ENCODE data around the gene CHAT. TPM values are rescaled to one million over a fixed set of nuclear protein-coding genes. Genes with fewer than 3 reads are reported as not detected.

The CHAT gene
- total RNA-seq, 1 donor from 2014 or later, result not detected

DNA sequence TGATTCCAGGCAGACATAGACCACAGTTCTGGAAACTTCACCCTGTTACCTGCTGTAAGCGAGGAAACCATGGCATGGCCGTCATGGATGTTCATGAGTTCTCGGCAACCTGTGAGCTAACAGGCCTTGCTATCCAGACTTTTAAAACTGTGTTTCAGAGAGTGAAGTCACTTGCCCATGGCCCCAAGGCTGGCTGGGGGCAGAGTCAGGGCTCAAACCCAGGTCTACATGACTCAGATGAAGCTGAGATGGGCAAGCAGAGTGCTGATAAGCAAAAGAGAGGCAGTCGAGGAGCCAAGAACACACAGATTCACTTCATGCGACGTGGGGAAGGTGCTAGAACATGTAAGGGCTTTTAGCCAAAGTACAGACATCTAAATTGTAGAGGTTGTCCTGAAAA is 97.1 kb downstream of the CHAT start:
- TF ChIP-seq, protein P1, sequence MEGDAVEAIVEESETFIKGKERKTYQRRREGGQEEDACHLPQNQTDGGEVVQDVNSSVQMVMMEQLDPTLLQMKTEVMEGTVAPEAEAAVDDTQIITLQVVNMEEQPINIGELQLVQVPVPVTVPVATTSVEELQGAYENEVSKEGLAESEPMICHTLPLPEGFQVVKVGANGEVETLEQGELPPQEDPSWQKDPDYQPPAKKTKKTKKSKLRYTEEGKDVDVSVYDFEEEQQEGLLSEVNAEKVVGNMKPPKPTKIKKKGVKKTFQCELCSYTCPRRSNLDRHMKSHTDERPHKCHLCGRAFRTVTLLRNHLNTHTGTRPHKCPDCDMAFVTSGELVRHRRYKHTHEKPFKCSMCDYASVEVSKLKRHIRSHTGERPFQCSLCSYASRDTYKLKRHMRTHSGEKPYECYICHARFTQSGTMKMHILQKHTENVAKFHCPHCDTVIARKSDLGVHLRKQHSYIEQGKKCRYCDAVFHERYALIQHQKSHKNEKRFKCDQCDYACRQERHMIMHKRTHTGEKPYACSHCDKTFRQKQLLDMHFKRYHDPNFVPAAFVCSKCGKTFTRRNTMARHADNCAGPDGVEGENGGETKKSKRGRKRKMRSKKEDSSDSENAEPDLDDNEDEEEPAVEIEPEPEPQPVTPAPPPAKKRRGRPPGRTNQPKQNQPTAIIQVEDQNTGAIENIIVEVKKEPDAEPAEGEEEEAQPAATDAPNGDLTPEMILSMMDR (IDR thresholded peaks at IDR 0.05; ENCODE audit: borderline replicate concordance), result no peak
- no peak for DNase-seq
- Histone ChIP-seq H3K27ac (replicated peaks) (no peak overlapping the region), H3K4me1 (no peaks in the 10 kb centered on the region), H3K4me3 (no peak overlapping the region), H3K36me3 (no peaks in the 10 kb centered on the region), H3K27me3 (ENCODE audit: low read depth) (peaks cover 45% of the 10 kb centered on the region), H3K9me3 (replicated peaks) (peaks cover 7% of the 10 kb centered on the region)
- intact Hi-C loops (cut with micrococcal nuclease), result no loop called here

GRCh38 chr10:49711481-49711880 is 97.6 kb downstream of the CHAT start:
- peaks cover 5% of the 10 kb centered on the region for H3K9me3 ChIP-seq (replicated peaks)
- intact Hi-C loops (cut with micrococcal nuclease), result no loop called here
- H3K4me3 ChIP-seq, result no peak overlapping the region
- H3K4me1 ChIP-seq, result no peaks in the 10 kb centered on the region
- no peaks in the 10 kb centered on the region for H3K36me3 ChIP-seq
- peaks cover 45% of the 10 kb centered on the region for H3K27me3 ChIP-seq (ENCODE audit: low read depth)
- H3K27ac ChIP-seq (replicated peaks), result no peak overlapping the region
- TF ChIP-seq, protein P1 (IDR thresholded peaks at IDR 0.05; ENCODE audit: borderline replicate concordance), result no peak
- no peak for DNase-seq

DNA sequence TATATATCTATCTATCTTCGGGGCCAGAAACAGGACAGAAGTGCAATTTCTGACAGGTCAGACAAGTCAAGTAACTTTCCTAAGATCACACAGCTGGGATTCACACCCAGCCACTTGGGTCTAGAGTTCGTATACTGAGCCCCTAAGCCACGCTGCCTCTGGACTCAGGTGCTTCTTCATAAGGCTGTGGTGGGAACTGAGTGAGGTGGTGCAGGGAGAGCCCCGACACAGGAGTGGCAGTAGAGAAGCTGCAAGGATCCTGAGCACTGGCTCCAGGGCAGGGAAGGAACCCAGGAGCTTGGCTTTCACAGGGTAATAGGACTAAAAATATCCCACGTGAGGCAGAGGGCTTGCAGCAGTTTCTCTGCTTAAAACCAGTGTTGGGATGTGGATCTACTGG is 99.4 kb downstream of the CHAT start:
- Histone ChIP-seq H3K4me3 (no peak overlapping the region), H3K27me3 (ENCODE audit: low read depth) (peaks cover 37% of the 10 kb centered on the region), H3K4me1 (no peaks in the 10 kb centered on the region), H3K27ac (replicated peaks) (no peak overlapping the region), H3K36me3 (no peaks in the 10 kb centered on the region), H3K9me3 (replicated peaks) (peaks cover 8% of the 10 kb centered on the region)
- intact Hi-C loops (cut with micrococcal nuclease), result no loop called here
- TF ChIP-seq, protein P1 (IDR thresholded peaks at IDR 0.05; ENCODE audit: borderline replicate concordance), result no peak
- no peak for DNase-seq

Other genes with a start within 250 kb of the CHAT start
- gene DRGX, start 217.9 kb upstream of the CHAT start, total RNA-seq, result not detected
- 19.9 TPM for gene ERCC6, start 74.9 kb upstream of the CHAT start, total RNA-seq
- not detected for gene SLC18A3, start 3.7 kb upstream of the CHAT start, total RNA-seq
- gene C10orf53, start 65.6 kb downstream of the CHAT start, total RNA-seq, result not detected
- 4.5 TPM for gene OGDHL, start 148.3 kb downstream of the CHAT start, total RNA-seq

Measured in left ventricle myocardium inferior (tissue), 1 donor.